Astrocyte (in vitro differentiated cells and primary cell): Measurements from ENCODE around the gene TDRD12. TPM values are rescaled to one million over a fixed set of nuclear protein-coding genes. Genes with fewer than 3 reads are reported as not detected.
"Not testable (repeated sequence)": the region's sequence is repeated elsewhere in the genome, so short reads cannot be mapped to it uniquely, and the experiment has no call there.

ENCODE experiments used
- DNase-seq: peaks from one replicate; pipeline ENCODE4 v3.0.0-alpha.2; 2010; ENCODE audit warnings: low read depth
- FAIRE-seq: peaks from 2 replicates; lab custom pipeline; 2011; peaks lifted over from hg19 to GRCh38; lab: Jason Lieb, UNC
- H2AFZ ChIP-seq: 2 replicates; pipeline ENCODE4 v1.6.0; 2012; ENCODE audit warnings: low read depth, low read length, inconsistent platforms
- H3K27ac ChIP-seq: 2 replicates; pipeline ENCODE4 v1.5.1; 2011; ENCODE audit warnings: low read depth, low read length, inconsistent platforms
- H3K27me3 ChIP-seq: 2 replicates; pipeline ENCODE4 v1.6.0; 2011; ENCODE audit warnings: low read length, inconsistent platforms; ENCODE audit not compliant: insufficient read depth
- H3K36me3 ChIP-seq: 2 replicates; pipeline ENCODE4 v1.5.1; 2011; ENCODE audit warnings: low read length, inconsistent platforms; ENCODE audit not compliant: insufficient read depth
- H3K4me1 ChIP-seq: 2 replicates; pipeline ENCODE4 v1.5.1; 2011; ENCODE audit warnings: low read length, inconsistent platforms; ENCODE audit not compliant: insufficient read depth
- H3K4me2 ChIP-seq: 2 replicates; pipeline ENCODE4 v1.6.0; 2012; ENCODE audit warnings: low read length, inconsistent platforms
- H3K4me3 ChIP-seq: 2 replicates; pipeline ENCODE4 v1.5.1; 2011; ENCODE audit warnings: low read depth, mild to moderate bottlenecking, low read length, inconsistent platforms; ENCODE audit not compliant: insufficient read depth
- H3K79me2 ChIP-seq: 2 replicates; pipeline ENCODE4 v1.6.0; 2012; ENCODE audit warnings: mild to moderate bottlenecking, low read length, inconsistent platforms; ENCODE audit not compliant: insufficient read depth
- H3K9ac ChIP-seq: 2 replicates; pipeline ENCODE4 v1.6.0; 2012; ENCODE audit warnings: mild to moderate bottlenecking, low read length, inconsistent platforms
- H3K9me3 ChIP-seq: 2 replicates; pipeline ENCODE4 v1.5.1; 2012; ENCODE audit warnings: low read depth, mild to moderate bottlenecking, low read length, inconsistent platforms; ENCODE audit not compliant: insufficient read depth
- H4K20me1 ChIP-seq: 2 replicates; pipeline ENCODE4 v1.6.0; 2012; ENCODE audit warnings: low read length, inconsistent platforms; ENCODE audit not compliant: insufficient read depth
- H3K27ac Mint-ChIP-seq: one replicate; pipeline ENCODE4 v1.8.0; 2021; ENCODE audit warnings: mild to moderate bottlenecking, mixed read lengths; ENCODE audit not compliant: unreplicated experiment
- H3K27me3 Mint-ChIP-seq: one replicate; pipeline ENCODE4 v1.8.0; 2021; ENCODE audit warnings: low read depth, mixed read lengths; ENCODE audit not compliant: unreplicated experiment
- H3K36me3 Mint-ChIP-seq: one replicate; pipeline ENCODE4 v1.8.0; 2021; ENCODE audit warnings: low read depth, mixed read lengths; ENCODE audit not compliant: unreplicated experiment
- H3K4me1 Mint-ChIP-seq: one replicate; pipeline ENCODE4 v1.8.0; 2021; ENCODE audit warnings: low read depth, mixed read lengths; ENCODE audit not compliant: unreplicated experiment
- H3K4me3 Mint-ChIP-seq: one replicate; pipeline ENCODE4 v1.8.0; 2021; ENCODE audit warnings: mild to moderate bottlenecking, moderate library complexity, mixed read lengths; ENCODE audit not compliant: unreplicated experiment
- H3K9me3 Mint-ChIP-seq: one replicate; pipeline ENCODE4 v1.8.0; 2021; ENCODE audit warnings: mild to moderate bottlenecking, mixed read lengths; ENCODE audit not compliant: unreplicated experiment
- EZH2 ChIP-seq: IDR thresholded peaks from 2 replicates; pipeline ENCODE4 v1.6.1; 2012; ENCODE audit warnings: mild to moderate bottlenecking, low read length, inconsistent platforms; ENCODE audit not compliant: insufficient read depth
- total RNA-seq: library from RNA; stranded (reverse); gene quantifications from 2 replicates; pipeline ENCODE4 v1.2.1, GENCODE V29; 2021
- TF ChIP-seq, protein P1 (sequence below): IDR thresholded peaks from 2 replicates; pipeline ENCODE4 v1.5.1; 2011; ENCODE audit warnings: low read depth, mild to moderate bottlenecking, inconsistent platforms, low read length, moderate library complexity; ENCODE audit not compliant: insufficient read depth

The TDRD12 gene
- total RNA-seq, 1 donor from 2014 or later, result not detected

DNA sequence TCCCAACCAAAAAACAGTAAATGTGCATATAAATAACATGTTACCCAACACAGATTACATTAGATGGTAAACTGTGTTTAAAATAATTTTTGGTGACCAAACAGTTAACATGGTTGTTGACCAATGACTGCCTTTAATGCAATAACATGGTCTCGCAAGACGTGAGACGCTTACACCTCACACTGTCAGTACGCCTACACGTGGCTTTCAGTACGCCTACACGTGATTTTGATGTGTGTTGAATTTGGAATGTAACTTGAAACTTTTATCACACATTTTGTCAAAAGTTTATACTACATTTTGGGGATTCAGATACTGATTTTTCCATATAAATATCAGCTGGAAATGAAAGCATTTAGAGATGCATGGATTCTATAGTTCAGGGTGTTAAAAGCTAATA is 118.0 kb downstream of the TDRD12 start:
- FAIRE-seq, result no peak
- Histone ChIP-seq H3K9me3 (no peaks in the 10 kb centered on the region), H3K9ac (no peak overlapping the region), H3K36me3 (no peaks in the 10 kb centered on the region), H3K27me3 (no peaks in the 10 kb centered on the region), H3K4me3 (no peak overlapping the region), H3K79me2 (no peaks in the 10 kb centered on the region), H2AFZ (no peak overlapping the region), H3K4me2 (no peak overlapping the region), H4K20me1 (no peaks in the 10 kb centered on the region), H3K27ac (no peak overlapping the region), H3K4me1 (no peaks in the 10 kb centered on the region)
- no peaks in the 10 kb centered on the region for H3K27me3 Mint-ChIP-seq
- H3K4me1 Mint-ChIP-seq, result no peaks in the 10 kb centered on the region
- H3K36me3 Mint-ChIP-seq, result peaks cover 3% of the 10 kb centered on the region
- no peak overlapping the region for H3K4me3 Mint-ChIP-seq
- no peak for TF ChIP-seq EZH2
- TF ChIP-seq, protein P1, sequence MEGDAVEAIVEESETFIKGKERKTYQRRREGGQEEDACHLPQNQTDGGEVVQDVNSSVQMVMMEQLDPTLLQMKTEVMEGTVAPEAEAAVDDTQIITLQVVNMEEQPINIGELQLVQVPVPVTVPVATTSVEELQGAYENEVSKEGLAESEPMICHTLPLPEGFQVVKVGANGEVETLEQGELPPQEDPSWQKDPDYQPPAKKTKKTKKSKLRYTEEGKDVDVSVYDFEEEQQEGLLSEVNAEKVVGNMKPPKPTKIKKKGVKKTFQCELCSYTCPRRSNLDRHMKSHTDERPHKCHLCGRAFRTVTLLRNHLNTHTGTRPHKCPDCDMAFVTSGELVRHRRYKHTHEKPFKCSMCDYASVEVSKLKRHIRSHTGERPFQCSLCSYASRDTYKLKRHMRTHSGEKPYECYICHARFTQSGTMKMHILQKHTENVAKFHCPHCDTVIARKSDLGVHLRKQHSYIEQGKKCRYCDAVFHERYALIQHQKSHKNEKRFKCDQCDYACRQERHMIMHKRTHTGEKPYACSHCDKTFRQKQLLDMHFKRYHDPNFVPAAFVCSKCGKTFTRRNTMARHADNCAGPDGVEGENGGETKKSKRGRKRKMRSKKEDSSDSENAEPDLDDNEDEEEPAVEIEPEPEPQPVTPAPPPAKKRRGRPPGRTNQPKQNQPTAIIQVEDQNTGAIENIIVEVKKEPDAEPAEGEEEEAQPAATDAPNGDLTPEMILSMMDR, result no peak
- H3K27ac Mint-ChIP-seq, result no peak overlapping the region
- H3K9me3 Mint-ChIP-seq, result peaks cover 10% of the 10 kb centered on the region
- no peak for DNase-seq

DNA sequence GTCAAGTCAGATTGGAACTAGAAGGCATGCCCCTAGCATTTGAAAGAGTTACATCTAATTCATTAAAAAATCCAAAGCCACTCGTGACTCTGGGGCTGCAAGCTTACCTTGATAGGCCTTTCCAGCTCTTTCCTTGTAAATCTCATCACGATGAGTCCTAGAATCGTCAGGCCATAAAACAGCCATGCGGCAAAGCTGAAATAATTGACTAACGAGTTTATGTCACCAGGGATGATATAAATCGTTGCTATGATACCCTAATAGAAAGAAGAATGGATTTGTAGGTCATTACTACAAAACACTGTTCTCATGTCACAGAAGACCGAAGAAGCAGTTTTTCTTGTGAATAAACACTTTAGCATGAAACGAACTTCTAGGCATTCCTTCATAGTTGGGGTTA is 122.5 kb downstream of the TDRD12 start:
- Mint-ChIP-seq H3K4me3 (no peak overlapping the region), H3K4me1 (no peaks in the 10 kb centered on the region), H3K27ac (no peak overlapping the region), H3K36me3 (peaks cover 5% of the 10 kb centered on the region), H3K27me3 (no peaks in the 10 kb centered on the region), H3K9me3 (peaks cover 17% of the 10 kb centered on the region)
- Histone ChIP-seq H3K27ac (no peak overlapping the region), H2AFZ (no peak overlapping the region), H3K79me2 (no peaks in the 10 kb centered on the region), H4K20me1 (no peaks in the 10 kb centered on the region), H3K9me3 (no peaks in the 10 kb centered on the region), H3K27me3 (no peaks in the 10 kb centered on the region), H3K36me3 (no peaks in the 10 kb centered on the region), H3K4me1 (no peaks in the 10 kb centered on the region), H3K4me2 (no peak overlapping the region), H3K9ac (no peak overlapping the region), H3K4me3 (no peak overlapping the region)
- DNase-seq (no peak), FAIRE-seq (no peak)
- TF ChIP-seq, protein P1, result no peak
- no peak for TF ChIP-seq EZH2

DNA sequence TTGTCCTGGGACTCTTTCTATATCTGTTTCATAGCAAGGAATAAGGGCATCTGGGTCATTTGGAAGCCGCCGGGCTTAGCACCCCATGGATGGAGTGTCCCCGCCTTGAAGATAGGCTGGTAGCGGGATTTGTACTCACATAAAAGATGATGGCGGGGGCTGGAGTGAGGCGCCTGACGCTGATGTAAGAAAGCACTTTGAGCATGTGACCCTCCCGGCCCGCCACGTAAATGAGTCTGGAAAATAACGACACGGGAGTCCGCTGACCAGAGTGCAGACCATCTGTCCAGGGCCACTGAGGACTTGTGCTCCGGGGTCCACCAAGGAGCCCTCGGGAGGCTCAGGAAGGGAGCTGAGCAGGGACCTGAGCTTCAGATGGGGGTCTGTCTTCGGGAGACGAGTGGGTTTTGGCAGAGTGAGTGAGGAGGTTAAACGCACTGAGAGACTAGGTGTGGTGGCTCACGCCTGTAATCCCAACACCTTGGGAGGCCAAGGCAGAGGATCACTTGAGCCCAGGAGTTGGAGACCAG is 124.2 kb downstream of the TDRD12 start:
- H3K36me3 ChIP-seq, result no peaks in the 10 kb centered on the region
- H3K4me1 Mint-ChIP-seq, result no peaks in the 10 kb centered on the region

DNA sequence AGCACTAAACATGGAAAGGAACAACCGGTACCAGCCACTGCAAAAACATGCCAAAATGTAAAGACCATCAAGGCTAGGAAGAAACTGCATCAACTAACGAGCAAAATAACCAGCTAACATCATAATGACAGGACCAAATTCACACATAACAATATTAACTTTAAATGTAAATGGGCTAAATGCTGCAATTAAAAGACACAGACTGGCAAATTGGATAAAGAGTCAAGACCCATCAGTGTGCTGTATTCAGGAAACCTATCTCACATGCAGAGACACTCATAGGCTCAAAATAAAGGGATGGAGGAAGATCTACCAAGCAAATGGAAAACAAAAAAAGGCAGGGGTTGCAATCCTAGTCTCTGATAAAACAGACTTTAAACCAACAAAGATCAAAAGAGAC is 128.5 kb downstream of the TDRD12 start:
- not testable (repeated sequence) for H3K27me3 Mint-ChIP-seq, H3K79me2 ChIP-seq, H3K4me3 ChIP-seq, H3K4me1 ChIP-seq, H3K27me3 ChIP-seq, H3K9me3 ChIP-seq, H3K36me3 ChIP-seq, H3K27ac Mint-ChIP-seq, FAIRE-seq, H4K20me1 ChIP-seq, H3K4me3 Mint-ChIP-seq, H3K9me3 Mint-ChIP-seq, DNase-seq, H3K36me3 Mint-ChIP-seq, H3K27ac ChIP-seq, H3K4me1 Mint-ChIP-seq, H3K9ac ChIP-seq, H3K4me2 ChIP-seq, H2AFZ ChIP-seq

More for the DNA sequence above, 124.2 kb downstream of the TDRD12 start:
- Mint-ChIP-seq H3K36me3 (peaks cover 6% of the 10 kb centered on the region), H3K27ac (no peak overlapping the region), H3K27me3 (peaks cover 3% of the 10 kb centered on the region), H3K9me3 (peaks cover 17% of the 10 kb centered on the region), H3K4me3 (no peak overlapping the region)
- FAIRE-seq (no peak), DNase-seq (no peak)
- H2AFZ ChIP-seq, result no peak overlapping the region
- no peaks in the 10 kb centered on the region for H3K79me2 ChIP-seq
- H3K9me3 ChIP-seq, result no peaks in the 10 kb centered on the region
- H3K27me3 ChIP-seq, result no peaks in the 10 kb centered on the region
- no peaks in the 10 kb centered on the region for H3K4me1 ChIP-seq
- TF ChIP-seq, protein P1, result no peak
- TF ChIP-seq EZH2, result no peak
- H3K9ac ChIP-seq, result no peak overlapping the region
- H3K27ac ChIP-seq, result no peak overlapping the region
- no peak overlapping the region for H3K4me2 ChIP-seq
- no peak overlapping the region for H3K4me3 ChIP-seq
- H4K20me1 ChIP-seq, result no peaks in the 10 kb centered on the region
